A549 (cell line): ENCODE measurements around the gene LMF1.

Source experiments
- BHLHE40 ChIP-seq: IDR thresholded peaks from 2 replicates; pipeline ENCODE4 v1.6.1; 2012; ENCODE audit warnings: low read depth, low read length, inconsistent platforms
- CEBPB ChIP-seq, 2 experiments: fragments of >200 bp in 1 of 2; sonication (Bioruptor Twin) in 1 of 2; formaldehyde crosslinking in 1 of 2; IDR thresholded peaks; 2 replicates each; pipeline ENCODE4 v1.6.1; 2012 to 2016
- CHD4 ChIP-seq: fragments of 200-600 bp; sonication (generic); IDR thresholded peaks from 2 replicates; pipeline ENCODE4 v1.6.1; 2016; ENCODE audit warnings: antibody characterized with exemption, mild to moderate bottlenecking, borderline replicate concordance
- EP300 ChIP-seq, 2 experiments: fragments of >200 bp; sonication (Bioruptor Twin); formaldehyde crosslinking; IDR thresholded peaks; 2 replicates in 1 of 2; 3 replicates in 1 of 2; pipeline ENCODE4 v1.6.1; 2016 to 2017
- POLR2A ChIP-seq: IDR thresholded peaks from 2 replicates; pipeline ENCODE4 v1.6.1; 2012; ENCODE audit warnings: mild to moderate bottlenecking, low read length
- POLR2AphosphoS2 ChIP-seq: conservative IDR thresholded peaks from 2 replicates; pipeline ENCODE4 v1.6.1; 2012; ENCODE audit warnings: low read length, improper control_type of control experiment, inconsistent platforms
- ZNF302 ChIP-seq: fragments of 250-450 bp; sonication (Bioruptor Pico); IDR thresholded peaks from 2 replicates; pipeline ENCODE4 v1.9.0; 2021; ENCODE audit warnings: inconsistent platforms, mild to moderate bottlenecking, moderate library complexity
- TF ChIP-seq, protein P1 (sequence below): fragments of >200 bp; sonication (Bioruptor Twin); formaldehyde crosslinking; IDR thresholded peaks from 3 replicates; pipeline ENCODE4 v1.6.1; 2016
- TF ChIP-seq, protein P2 (sequence below): fragments of 200-600 bp; sonication (generic); IDR thresholded peaks from 2 replicates; pipeline ENCODE4 v1.6.1; 2016; ENCODE audit warnings: antibody characterized with exemption, mild to moderate bottlenecking, moderate library complexity
- TF ChIP-seq, protein P3 (sequence below): fragments of >200 bp; sonication (Bioruptor Twin); formaldehyde crosslinking; IDR thresholded peaks from 3 replicates; pipeline ENCODE4 v1.5.1; 2016
- TF ChIP-seq, protein P4 (sequence below): fragments of 450-650 bp; IDR thresholded peaks from 2 replicates; pipeline ENCODE4 v1.6.1; 2014; ENCODE audit warnings: antibody characterized with exemption

DNA sequence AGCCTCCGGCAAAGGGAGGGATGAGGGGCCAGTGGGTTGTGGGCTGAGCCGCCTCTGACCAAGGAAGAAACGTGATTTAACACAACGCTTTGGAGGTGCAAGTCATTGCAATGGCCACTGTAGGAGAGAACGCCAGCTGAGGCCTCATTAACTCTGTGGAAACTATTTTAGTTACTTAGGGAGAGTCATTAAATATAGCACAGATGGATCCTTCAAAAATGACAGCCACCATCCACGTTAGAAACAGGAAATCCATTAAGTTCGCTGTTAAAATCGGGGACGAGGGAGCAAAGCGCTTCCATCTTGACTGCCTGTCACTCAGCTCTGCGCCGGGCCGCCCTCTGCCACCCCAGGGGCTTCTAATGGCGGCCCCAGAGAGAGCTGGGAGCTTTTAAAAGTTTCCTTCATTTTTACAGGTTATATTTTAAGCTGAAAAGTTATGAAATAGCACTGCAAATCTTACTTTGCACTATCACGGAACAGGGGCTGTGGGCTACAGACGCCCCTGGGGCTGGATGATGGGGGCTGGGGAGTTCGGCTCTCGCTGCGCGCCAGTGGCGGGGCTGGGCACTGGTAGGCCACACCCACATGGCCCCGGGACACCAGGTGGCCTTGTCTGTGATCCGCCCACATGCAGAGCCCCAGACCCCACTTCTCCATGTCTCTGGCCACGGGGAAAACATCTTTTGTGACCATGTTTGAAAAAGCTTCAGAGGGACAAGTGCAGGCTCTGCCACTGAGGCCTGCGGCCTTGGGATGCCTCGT is 54.6 kb downstream of the LMF1 start:
- TF ChIP-seq POLR2A (no peak), CEBPB (IDR thresholded peaks at IDR 0.05) (no peak), POLR2AphosphoS2 (no peak), EP300 (IDR thresholded peaks at IDR 0.05) (no peak), CHD4 (no peak), ZNF302 (no peak), BHLHE40 (no peak)
- TF ChIP-seq, protein P1, sequence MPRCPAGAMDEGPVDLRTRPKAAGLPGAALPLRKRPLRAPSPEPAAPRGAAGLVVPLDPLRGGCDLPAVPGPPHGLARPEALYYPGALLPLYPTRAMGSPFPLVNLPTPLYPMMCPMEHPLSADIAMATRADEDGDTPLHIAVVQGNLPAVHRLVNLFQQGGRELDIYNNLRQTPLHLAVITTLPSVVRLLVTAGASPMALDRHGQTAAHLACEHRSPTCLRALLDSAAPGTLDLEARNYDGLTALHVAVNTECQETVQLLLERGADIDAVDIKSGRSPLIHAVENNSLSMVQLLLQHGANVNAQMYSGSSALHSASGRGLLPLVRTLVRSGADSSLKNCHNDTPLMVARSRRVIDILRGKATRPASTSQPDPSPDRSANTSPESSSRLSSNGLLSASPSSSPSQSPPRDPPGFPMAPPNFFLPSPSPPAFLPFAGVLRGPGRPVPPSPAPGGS: no peak
- TF ChIP-seq, protein P2, sequence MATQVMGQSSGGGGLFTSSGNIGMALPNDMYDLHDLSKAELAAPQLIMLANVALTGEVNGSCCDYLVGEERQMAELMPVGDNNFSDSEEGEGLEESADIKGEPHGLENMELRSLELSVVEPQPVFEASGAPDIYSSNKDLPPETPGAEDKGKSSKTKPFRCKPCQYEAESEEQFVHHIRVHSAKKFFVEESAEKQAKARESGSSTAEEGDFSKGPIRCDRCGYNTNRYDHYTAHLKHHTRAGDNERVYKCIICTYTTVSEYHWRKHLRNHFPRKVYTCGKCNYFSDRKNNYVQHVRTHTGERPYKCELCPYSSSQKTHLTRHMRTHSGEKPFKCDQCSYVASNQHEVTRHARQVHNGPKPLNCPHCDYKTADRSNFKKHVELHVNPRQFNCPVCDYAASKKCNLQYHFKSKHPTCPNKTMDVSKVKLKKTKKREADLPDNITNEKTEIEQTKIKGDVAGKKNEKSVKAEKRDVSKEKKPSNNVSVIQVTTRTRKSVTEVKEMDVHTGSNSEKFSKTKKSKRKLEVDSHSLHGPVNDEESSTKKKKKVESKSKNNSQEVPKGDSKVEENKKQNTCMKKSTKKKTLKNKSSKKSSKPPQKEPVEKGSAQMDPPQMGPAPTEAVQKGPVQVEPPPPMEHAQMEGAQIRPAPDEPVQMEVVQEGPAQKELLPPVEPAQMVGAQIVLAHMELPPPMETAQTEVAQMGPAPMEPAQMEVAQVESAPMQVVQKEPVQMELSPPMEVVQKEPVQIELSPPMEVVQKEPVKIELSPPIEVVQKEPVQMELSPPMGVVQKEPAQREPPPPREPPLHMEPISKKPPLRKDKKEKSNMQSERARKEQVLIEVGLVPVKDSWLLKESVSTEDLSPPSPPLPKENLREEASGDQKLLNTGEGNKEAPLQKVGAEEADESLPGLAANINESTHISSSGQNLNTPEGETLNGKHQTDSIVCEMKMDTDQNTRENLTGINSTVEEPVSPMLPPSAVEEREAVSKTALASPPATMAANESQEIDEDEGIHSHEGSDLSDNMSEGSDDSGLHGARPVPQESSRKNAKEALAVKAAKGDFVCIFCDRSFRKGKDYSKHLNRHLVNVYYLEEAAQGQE: no peak
- TF ChIP-seq, protein P3, sequence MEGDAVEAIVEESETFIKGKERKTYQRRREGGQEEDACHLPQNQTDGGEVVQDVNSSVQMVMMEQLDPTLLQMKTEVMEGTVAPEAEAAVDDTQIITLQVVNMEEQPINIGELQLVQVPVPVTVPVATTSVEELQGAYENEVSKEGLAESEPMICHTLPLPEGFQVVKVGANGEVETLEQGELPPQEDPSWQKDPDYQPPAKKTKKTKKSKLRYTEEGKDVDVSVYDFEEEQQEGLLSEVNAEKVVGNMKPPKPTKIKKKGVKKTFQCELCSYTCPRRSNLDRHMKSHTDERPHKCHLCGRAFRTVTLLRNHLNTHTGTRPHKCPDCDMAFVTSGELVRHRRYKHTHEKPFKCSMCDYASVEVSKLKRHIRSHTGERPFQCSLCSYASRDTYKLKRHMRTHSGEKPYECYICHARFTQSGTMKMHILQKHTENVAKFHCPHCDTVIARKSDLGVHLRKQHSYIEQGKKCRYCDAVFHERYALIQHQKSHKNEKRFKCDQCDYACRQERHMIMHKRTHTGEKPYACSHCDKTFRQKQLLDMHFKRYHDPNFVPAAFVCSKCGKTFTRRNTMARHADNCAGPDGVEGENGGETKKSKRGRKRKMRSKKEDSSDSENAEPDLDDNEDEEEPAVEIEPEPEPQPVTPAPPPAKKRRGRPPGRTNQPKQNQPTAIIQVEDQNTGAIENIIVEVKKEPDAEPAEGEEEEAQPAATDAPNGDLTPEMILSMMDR: no peak
- TF ChIP-seq, protein P4, sequence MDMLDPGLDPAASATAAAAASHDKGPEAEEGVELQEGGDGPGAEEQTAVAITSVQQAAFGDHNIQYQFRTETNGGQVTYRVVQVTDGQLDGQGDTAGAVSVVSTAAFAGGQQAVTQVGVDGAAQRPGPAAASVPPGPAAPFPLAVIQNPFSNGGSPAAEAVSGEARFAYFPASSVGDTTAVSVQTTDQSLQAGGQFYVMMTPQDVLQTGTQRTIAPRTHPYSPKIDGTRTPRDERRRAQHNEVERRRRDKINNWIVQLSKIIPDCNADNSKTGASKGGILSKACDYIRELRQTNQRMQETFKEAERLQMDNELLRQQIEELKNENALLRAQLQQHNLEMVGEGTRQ: no peak
